PFSK-1 (cell line): Measurements from ENCODE around the gene CORO2B.

Experiments used
- FOXP2 ChIP-seq: optimal IDR thresholded peaks from 2 replicates; pipeline ENCODE3; 2011; ENCODE audit warnings: borderline replicate concordance, control low read depth, inconsistent platforms; ENCODE audit not compliant: insufficient read depth; ENCODE audit errors: extremely low read length, extremely low read depth
- REST ChIP-seq, 2 experiments: IDR thresholded peaks; 2 replicates each; pipeline versions ENCODE4 v1.6.1 to v1.8.0; 2011 to 2012; ENCODE audit warnings: low read depth in 2 of 2, low read length in 2 of 2, control low read depth in 1 of 2, inconsistent platforms in 1 of 2, mild to moderate bottlenecking in 1 of 2, moderate library complexity in 1 of 2; ENCODE audit not compliant: insufficient read depth in 1 of 2
- SIN3A ChIP-seq: IDR thresholded peaks from 2 replicates; pipeline ENCODE4 v1.6.1; 2012; ENCODE audit warnings: mild to moderate bottlenecking, low read length, moderate library complexity, borderline replicate concordance; ENCODE audit not compliant: insufficient read depth
- TAF1 ChIP-seq: IDR thresholded peaks from 2 replicates; pipeline ENCODE4 v1.6.1; 2012; ENCODE audit warnings: low read length, control low read depth, borderline replicate concordance; ENCODE audit not compliant: insufficient read depth

- TF ChIP-seq REST (IDR thresholded peaks at IDR 0.05; ENCODE audit: insufficient read depth in 1 of 2, low read depth in 2 of 2, low read length in 2 of 2), result no peak
- no peak for TF ChIP-seq FOXP2
- TF ChIP-seq TAF1, result no peak
- no peak for TF ChIP-seq SIN3A
Observed at GRCh38 chr15:68764090-68764489, 185.3 kb downstream of the CORO2B start.
